Fibroblast of peridontal ligament (primary cell): ENCODE data around the gene S100A13.
A peak's percentile ranks its signal among the peaks of the same experiment; 100 is the strongest.

Experiments
- DNase-seq: peaks from one replicate; pipeline ENCODE4 v3.0.0-alpha.2; 2010; ENCODE audit errors: extremely low read depth

S100A13 gene

DNA sequence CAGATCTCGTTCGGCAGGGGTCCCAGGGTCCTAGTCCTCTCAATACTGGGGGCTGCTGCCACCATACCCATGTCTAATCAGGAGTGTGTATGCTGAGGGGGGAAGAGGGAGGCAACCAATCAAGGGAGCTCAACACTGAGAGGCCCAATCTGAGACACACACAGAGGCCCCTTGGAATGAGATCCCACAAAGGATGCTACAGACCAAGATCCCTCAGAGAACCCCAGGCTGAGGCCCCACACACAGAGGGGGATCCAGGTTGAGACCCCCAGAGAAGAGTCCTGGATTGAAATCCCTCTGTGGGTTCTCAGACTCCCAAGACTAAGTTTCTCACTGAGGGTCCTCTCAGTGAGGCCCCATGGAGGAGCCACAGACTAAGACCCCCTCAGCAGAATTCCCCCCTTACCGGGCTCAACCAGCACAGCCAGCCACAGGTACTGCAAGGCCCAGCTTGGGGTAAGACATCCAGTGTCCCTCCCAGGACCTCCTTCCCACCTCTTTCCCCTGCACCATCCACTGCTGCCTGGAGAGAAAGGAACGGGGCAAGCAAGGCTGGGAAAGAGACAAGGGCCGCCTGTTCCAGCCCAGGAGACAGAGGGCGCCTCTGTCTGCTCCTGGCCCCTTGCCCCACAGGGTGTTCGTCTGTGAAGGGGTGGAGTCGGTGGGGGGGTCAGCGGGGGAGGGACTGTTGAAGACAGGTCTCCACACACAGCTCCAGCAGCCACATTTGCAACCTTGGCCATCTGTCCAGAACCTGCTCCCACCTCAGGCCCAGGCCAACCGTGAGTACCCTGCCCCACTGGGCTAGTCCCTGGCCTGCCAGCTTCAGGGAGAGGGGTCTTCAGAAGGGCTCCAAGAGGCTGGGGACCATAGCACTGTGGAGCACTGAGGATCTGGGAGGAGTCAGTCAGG, 666 bp upstream of the S100A13 start, which contains the start of gene S100A1:
Gene S100A1 (plus strand): TSS at position 720 of the 912 bp plus-strand sequence. CDS start 2,088 bp downstream, outside the sequence.
- DNase-seq: no peak

- no peak for DNase-seq
Measured at GRCh38 chr1:153626477-153626903, 815 bp downstream of the S100A13 start.

DNA sequence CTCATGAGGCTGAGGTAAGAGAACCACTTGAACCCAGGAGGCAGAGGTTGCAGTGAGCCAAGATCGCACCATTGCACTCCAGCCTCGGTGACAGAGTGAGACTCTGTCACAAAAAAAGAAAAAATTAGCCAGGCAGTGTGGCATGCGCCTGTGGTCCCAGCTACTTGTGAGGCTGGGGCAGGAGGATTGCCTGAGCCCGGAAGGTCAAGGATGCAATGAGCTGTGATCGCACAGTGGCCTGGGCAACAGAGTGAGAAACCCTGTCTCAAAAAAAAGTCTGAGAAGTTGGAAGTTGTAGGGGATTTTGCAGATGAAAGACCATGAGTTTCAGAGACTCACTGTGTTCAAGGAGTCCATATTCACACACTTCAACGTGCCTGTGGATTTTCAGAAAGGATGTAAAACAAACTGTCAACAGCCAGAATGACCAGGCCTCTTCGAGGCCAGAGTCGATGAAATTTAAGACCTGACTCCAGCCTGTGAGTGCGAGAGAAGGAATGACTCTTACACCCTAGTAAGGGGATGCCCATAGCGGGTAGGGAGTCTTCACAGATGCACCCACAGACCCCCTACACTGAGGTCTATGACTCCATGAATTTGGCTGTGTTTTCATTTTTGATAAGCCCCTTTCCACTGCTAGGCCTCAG, 2.2 kb downstream of the S100A13 start:
- no peak for DNase-seq

GRCh38 chr1:153623101-153623500, 4.2 kb downstream of the S100A13 start:
- DNase-seq: no peak

GRCh38 chr1:153619171-153619570, 8.1 kb downstream of the S100A13 start:
- DNase-seq: no peak

GRCh38 chr1:153617663-153618062, 9.6 kb downstream of the S100A13 start:
- peak; percentile 41 for DNase-seq

DNA sequence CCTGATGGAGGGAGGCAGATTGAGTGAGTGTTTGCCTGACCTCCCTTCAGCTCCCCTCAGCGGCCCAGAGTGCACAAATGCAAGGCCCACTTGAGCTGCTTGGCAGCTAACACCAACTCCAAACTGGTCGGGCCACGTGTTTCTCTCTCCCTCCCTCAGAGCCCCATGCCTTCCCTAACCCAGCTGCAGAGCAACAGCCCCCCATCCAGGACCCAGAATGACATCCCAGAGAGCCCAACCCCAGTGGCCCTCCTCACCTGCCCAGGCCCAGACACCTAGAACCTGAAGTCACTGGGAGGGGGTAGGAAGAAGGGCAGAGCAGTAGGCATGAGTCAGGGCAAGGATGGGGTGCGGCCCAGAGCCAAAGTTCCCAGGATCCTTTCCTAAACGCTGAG, 10.4 kb downstream of the S100A13 start:
- DNase-seq: no peak

DNA sequence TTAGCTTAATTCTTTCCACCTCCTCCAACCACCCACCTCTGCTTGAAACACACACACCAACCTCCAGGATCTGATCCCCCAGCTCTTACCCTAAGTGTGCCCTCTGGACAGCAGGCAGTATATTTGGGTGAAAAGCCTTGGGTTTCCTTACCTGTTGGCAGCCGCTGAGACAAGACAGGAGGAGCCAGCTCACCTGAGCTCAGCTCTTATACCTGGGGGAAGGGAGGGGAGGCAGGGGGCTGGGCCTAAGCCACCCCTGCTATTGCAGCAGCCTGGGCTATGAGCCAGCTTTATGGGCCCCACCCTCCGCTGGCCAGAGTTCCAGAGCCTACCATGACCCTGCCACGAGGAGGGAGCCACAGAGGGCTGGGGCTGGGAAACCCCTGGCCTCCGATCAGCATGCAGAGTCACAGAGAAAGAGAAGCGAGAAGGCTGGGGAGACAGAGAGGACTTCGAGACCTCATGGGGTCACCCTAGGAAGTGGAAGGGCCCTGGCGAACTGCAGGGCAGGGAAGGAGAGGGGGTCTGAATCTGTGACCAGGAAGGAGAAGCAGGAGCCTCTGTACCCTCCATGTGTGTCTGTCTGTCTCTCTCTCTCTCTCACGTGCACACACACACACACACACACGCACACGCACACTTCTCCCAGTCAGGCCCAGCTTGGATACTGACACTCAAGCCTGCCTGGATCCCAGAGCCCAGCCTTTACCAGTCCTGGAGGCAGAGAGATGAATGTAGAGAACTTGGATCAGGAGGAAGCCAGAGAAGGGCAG, 11.0 kb downstream of the S100A13 start, which contains the start of gene S100A14:
Gene S100A14 (minus strand): TSS at position 182 of the 773 bp plus-strand sequence. CDS start 467 bp downstream, outside the sequence.
- DNase-seq: no peak

DNA sequence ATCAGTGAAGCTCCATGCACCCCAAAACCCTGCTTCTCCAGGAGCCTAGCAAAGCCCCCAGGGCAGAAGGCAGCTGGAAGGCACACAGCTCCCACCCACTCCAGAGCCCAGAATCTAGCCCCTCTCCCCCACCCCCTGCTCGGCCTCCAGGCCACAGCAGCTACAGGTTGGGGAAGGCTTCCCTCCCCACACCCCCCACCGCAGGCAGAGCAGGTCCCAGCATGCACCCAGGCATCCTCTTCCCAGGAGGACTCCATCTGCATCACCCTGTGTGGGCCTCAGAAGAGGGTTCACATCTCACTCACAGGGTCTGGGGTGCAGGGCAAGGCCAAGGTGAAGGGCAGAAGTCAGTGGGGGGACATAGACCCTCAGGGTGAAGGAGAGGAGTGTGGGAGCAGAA, 11.9 kb downstream of the S100A13 start:
- no peak for DNase-seq

- no peak for DNase-seq
Measured at GRCh38 chr1:153614906-153615305, 12.4 kb downstream of the S100A13 start.

- DNase-seq: peak; percentile 20
Measured at GRCh38 chr1:153614189-153614900, 13.0 kb downstream of the S100A13 start.

- DNase-seq: no peak
Measured at GRCh38 chr1:153613406-153613805, 13.9 kb downstream of the S100A13 start.

DNA sequence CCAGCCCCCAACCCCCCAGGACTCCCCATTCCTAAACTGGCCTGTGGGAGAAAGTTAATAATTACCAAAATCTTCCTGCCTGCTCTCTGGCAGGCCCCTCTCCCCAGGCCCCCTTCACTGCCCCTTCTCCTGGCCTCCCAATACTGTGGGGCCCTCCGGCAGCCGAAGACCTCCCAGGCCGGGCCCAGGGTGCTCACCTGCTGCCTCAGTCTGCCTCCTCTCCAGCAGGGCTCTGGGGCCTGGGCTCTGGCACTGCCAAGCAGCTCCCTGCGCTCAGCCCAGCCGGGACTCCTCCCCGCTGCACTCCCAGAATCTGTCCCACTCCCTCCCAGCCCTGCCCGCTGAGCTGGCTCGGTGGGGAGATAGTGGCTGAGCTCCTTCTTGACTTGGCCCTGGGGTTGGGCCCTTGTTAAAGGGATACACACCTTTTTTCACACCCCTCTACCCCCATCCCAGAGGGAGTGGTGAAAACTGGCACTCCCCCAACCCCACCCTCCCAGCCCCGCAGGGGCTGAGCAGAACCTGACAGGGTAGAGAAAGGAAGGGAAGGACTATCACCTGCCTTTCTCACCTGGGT, 14.5 kb downstream of the S100A13 start, which contains the start of gene S100A16:
Gene S100A16 (minus strand): TSS at position 383 of the 577 bp plus-strand sequence. CDS start 4,986 bp downstream, outside the sequence.
- peak; percentile 61 for DNase-seq

- no peak for DNase-seq
Measured at GRCh38 chr1:153612111-153612754, 15.1 kb downstream of the S100A13 start.

GRCh38 chr1:153611356-153611755, 15.9 kb downstream of the S100A13 start:
- no peak for DNase-seq

GRCh38 chr1:153610811-153611301, 16.4 kb downstream of the S100A13 start:
- DNase-seq: no peak

DNA sequence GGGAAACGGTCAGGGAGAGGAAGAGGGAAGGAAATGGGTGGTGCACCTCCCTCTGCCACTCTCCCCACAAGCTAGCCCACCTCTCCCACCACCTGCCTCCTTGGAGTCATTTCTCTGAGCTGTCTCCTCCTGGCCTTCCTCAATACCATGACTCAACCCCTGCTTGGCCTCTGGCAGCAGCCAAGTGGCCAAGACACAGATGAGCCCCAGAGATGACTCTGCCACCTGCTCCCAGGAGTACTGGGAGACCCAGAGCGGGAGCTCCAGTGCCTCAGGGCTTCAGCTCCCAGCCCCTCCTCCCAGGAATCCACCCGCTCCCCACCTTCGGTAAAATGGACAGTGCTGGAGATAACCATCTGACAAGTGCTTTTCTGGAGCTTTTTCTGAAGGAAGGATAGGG, 17.0 kb downstream of the S100A13 start:
- no peak for DNase-seq

GRCh38 chr1:153609585-153609907, 17.8 kb downstream of the S100A13 start:
- no peak for DNase-seq

DNA sequence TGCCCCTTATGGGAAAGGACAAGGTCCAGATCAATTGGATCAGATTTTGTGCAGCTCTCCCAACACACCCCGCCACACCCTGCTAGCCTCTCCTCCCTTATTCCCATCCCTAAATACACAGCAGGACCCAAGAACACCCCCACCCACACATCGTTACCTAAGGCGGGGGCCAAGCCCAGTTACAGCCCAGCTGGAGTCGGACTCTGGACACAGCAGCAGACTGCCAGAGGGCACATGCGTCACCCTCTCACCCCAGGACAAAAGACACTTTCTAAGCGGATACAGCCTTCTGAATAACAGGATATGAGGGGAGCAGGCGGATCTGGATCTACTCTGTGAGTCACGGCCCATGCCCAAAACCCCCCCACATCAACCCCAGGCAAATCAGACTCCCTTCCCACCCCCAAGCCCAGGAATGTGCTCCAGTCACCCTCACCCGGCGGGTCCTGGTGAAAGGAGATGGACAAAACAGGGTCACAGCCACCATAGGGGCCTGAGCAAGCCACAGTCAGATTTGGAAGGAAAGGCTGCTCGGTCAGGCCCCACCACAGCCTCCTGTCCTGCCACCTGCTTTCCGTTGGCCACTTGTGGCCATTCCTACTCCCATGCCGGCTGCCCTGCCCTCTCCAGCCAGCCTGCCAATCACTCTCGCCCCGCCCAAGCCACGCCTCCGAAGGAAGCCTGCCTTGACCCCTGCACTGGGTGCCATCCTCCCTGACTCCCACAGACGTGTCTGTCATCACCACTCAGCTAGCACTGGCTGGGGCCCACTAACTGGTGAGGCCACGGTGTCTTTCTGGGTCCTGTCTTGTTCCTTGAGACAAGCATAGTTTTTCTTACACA, 18.3 kb downstream of the S100A13 start:
- peak; percentile 66 for DNase-seq
